NCI-H2196 treated with DMSO at 0.1 percent for 48 hours (cell line): ENCODE data around the gene RNF144B.
A peak's percentile ranks its signal among the peaks of the same experiment; 100 is the strongest.
"Not testable (repeated sequence)": the region's sequence is repeated elsewhere in the genome, so short reads cannot be mapped to it uniquely, and the experiment has no call there.

Experiments
- DNase-seq: peaks from one replicate; lab custom pipeline; 2025; ENCODE audit not compliant: unreplicated experiment; lab: John Stamatoyannopoulos, UW

RNF144B gene

GRCh38 chr6:18387061-18387721 lies at the start of gene RNF144B:
RNF144B (plus strand) TSS chr6:18387350; CDS start chr6:18399535, 12,185 bp downstream.
- DNase-seq, result peak; percentile 60

GRCh38 chr6:18339599-18339998 lies 47.6 kb upstream of the RNF144B start:
- no peak for DNase-seq

- DNase-seq, result no peak
Measured at GRCh38 chr6:18340781-18341551, 46.2 kb upstream of the RNF144B start.

GRCh38 chr6:18342223-18342622 lies 44.9 kb upstream of the RNF144B start:
- no peak for DNase-seq

GRCh38 chr6:18343741-18344140 lies 43.4 kb upstream of the RNF144B start:
- DNase-seq, result no peak

- no peak for DNase-seq
Measured at GRCh38 chr6:18347021-18347577, 40.1 kb upstream of the RNF144B start.

GRCh38 chr6:18347866-18348265 lies 39.3 kb upstream of the RNF144B start:
- DNase-seq, result no peak

GRCh38 chr6:18349386-18349785 lies 37.8 kb upstream of the RNF144B start:
- DNase-seq, result no peak

- DNase-seq, result no peak
Measured at GRCh38 chr6:18350271-18350670, 36.9 kb upstream of the RNF144B start.

- no peak for DNase-seq
Measured at GRCh38 chr6:18350712-18351111, 36.4 kb upstream of the RNF144B start.

- no peak for DNase-seq
Measured at GRCh38 chr6:18352001-18352400, 35.1 kb upstream of the RNF144B start.

GRCh38 chr6:18352842-18353241 lies 34.3 kb upstream of the RNF144B start:
- no peak for DNase-seq

GRCh38 chr6:18353251-18353650 lies 33.9 kb upstream of the RNF144B start:
- DNase-seq, result no peak

GRCh38 chr6:18357546-18357945 lies 29.6 kb upstream of the RNF144B start:
- DNase-seq, result not testable (repeated sequence)

- no peak for DNase-seq
Measured at GRCh38 chr6:18359237-18359885, 27.8 kb upstream of the RNF144B start.

- no peak for DNase-seq
Measured at GRCh38 chr6:18360188-18360587, 27.0 kb upstream of the RNF144B start.

GRCh38 chr6:18362058-18362561 lies 25.0 kb upstream of the RNF144B start:
- DNase-seq, result no peak

- no peak for DNase-seq
Measured at GRCh38 chr6:18363746-18364145, 23.4 kb upstream of the RNF144B start.

GRCh38 chr6:18364561-18364960 lies 22.6 kb upstream of the RNF144B start:
- not testable (repeated sequence) for DNase-seq

GRCh38 chr6:18367371-18367770 lies 19.8 kb upstream of the RNF144B start:
- DNase-seq, result no peak

GRCh38 chr6:18368277-18369105 lies 18.7 kb upstream of the RNF144B start:
- no peak for DNase-seq
